PC-9 (cell line): Measurements from ENCODE around the gene CMIP. TPM values are rescaled to one million over a fixed set of nuclear protein-coding genes. Genes with fewer than 3 reads are reported as not detected.

ENCODE experiments used
- BruUV-seq: library from RNA; stranded (reverse); fragments of 400-500 nt; replicated peaks from 2 replicates; lab custom pipeline; 2021; lab: Mats Ljungman, UMichigan
- CTCF ChIA-PET: fragments of 300-600 bp; sonication (Branson Sonifier 250); formaldehyde crosslinking; loops from one replicate; lab custom pipeline; 2022; ENCODE audit warnings: antibody characterized with exemption; lab: Charles Lee
- POLR2A ChIA-PET: fragments of 300-600 bp; sonication (Branson Sonifier 250); formaldehyde crosslinking; loops from one replicate; lab custom pipeline; 2022; ENCODE audit warnings: antibody characterized with exemption; ENCODE audit not compliant: unreplicated experiment; lab: Charles Lee
- DNase-seq, 2 experiments: peaks; one replicate each; pipeline versions ENCODE4 v3.0.0 to v3.0.0-alpha.2; 2015 to 2022; ENCODE audit warnings: mixed read lengths in 1 of 2
- H2AFZ ChIP-seq: fragments of 200-600 bp; sonication (generic); 2 replicates; pipeline ENCODE4 v1.8.1; 2017; ENCODE audit warnings: antibody characterized with exemption
- H3F3A ChIP-seq: fragments of 200-600 bp; sonication (generic); 2 replicates; pipeline ENCODE4 v1.8.1; 2017; ENCODE audit warnings: antibody characterized with exemption, mild to moderate bottlenecking, low read depth; ENCODE audit not compliant: insufficient read depth
- H3K27ac ChIP-seq: fragments of 200-600 bp; sonication (generic); 2 replicates; pipeline ENCODE4 v1.6.1; 2016; ENCODE audit warnings: mixed run types
- H3K27me3 ChIP-seq: fragments of 200-600 bp; sonication (generic); 2 replicates; pipeline ENCODE4 v1.6.1; 2016; ENCODE audit warnings: low read depth, mixed run types; ENCODE audit not compliant: insufficient read depth
- H3K36me3 ChIP-seq: fragments of 200-600 bp; sonication (generic); 2 replicates; pipeline ENCODE4 v1.6.1; 2016; ENCODE audit warnings: low read depth, mixed run types
- H3K4me1 ChIP-seq: fragments of 200-600 bp; sonication (generic); replicated peaks from 2 replicates; pipeline ENCODE4 v1.6.1; 2016; ENCODE audit warnings: mixed run types; ENCODE audit not compliant: insufficient read depth
- H3K4me2 ChIP-seq: fragments of 200-600 bp; sonication (generic); 2 replicates; pipeline ENCODE4 v1.6.1; 2017; ENCODE audit warnings: mixed run types
- H3K4me3 ChIP-seq: fragments of 200-600 bp; sonication (generic); 2 replicates; pipeline ENCODE4 v1.6.1; 2016; ENCODE audit warnings: mixed run types
- H3K79me2 ChIP-seq: fragments of 200-600 bp; sonication (generic); 2 replicates; pipeline ENCODE4 v1.6.1; 2017; ENCODE audit warnings: low read depth, mixed run types
- H3K9me2 ChIP-seq: fragments of 200-600 bp; sonication (generic); 2 replicates; pipeline ENCODE4 v1.8.1; 2017; ENCODE audit warnings: mild to moderate bottlenecking; ENCODE audit not compliant: insufficient read depth
- H3K9me3 ChIP-seq: fragments of 200-600 bp; sonication (generic); 2 replicates; pipeline ENCODE4 v1.8.1; 2016; ENCODE audit warnings: low read depth; ENCODE audit not compliant: insufficient read depth
- H4K20me1 ChIP-seq: fragments of 200-600 bp; sonication (generic); 2 replicates; pipeline ENCODE4 v1.8.1; 2017; ENCODE audit not compliant: insufficient read depth
- CTCF ChIP-seq: fragments of 200-600 bp; sonication (generic); conservative IDR thresholded peaks from 2 replicates; pipeline ENCODE4 v1.6.1; 2017; ENCODE audit warnings: mixed run types, antibody characterized with exemption, mild to moderate bottlenecking, moderate library complexity
- EZH2 ChIP-seq: fragments of 200-600 bp; sonication (generic); IDR thresholded peaks from 2 replicates; pipeline ENCODE4 v1.8.0; 2017; ENCODE audit warnings: antibody characterized with exemption, low read depth
- intact Hi-C: fragments of 100-400 bp; cut with micrococcal nuclease; formaldehyde crosslinking; loops from one replicate; pipeline ENCODE4 v1.10.0; 2022; ENCODE audit not compliant: unreplicated experiment
- total RNA-seq: library from RNA; stranded (reverse); gene quantifications from 2 replicates; pipeline ENCODE4 v1.2.3, GENCODE V29; 2021

CMIP gene
- total RNA-seq, 1 experiment from 2014 or later, result 96.6 TPM

DNA sequence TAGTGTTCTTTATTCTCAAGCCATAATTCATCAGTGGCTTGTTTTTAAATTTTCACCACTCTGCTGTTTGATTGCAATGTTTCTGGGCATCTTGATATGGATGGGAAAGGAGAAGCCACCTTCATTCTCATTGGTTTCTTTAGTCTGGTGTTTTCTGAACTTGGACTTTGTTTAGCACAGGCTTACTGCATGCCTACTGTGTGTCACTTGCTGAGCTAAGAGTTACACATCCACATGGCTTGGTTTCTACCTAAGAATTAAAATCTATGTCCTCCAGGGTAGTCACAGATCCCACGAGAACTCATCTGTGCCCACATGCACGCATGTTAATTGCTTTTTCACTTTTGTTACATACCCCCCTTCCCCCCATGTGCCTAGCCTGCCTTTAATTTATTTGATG lies 4.6 kb downstream of the CMIP start:
- no peaks in the 10 kb centered on the region for H3K36me3 ChIP-seq
- peak overlapping the region; percentile 85 for H3K4me2 ChIP-seq
- H3K4me1 ChIP-seq, result peaks cover 25% of the 10 kb centered on the region
- no peak overlapping the region for H2AFZ ChIP-seq
- H3K27ac ChIP-seq, result no peak overlapping the region
- ChIA-PET CTCF (no interaction called here), POLR2A (no interaction called here)
- H3K9me2 ChIP-seq, result no peaks in the 10 kb centered on the region
- TF ChIP-seq EZH2, result no peak
- no peak for TF ChIP-seq CTCF
- BruUV-seq, result no TSS peak
- H3K79me2 ChIP-seq, result peaks cover 92% of the 10 kb centered on the region
- intact Hi-C loops, result loop anchor here (5.0 kb wide), 2 partner anchors 133 to 183 kb away; no protein-coding TSS in a partner anchor
- no peaks in the 10 kb centered on the region for H3K9me3 ChIP-seq
- peaks cover 65% of the 10 kb centered on the region for H4K20me1 ChIP-seq
- no peak for DNase-seq
- H3F3A ChIP-seq, result peaks cover 14% of the 10 kb centered on the region; the same call in 1 of the 2 replicates
- no peak overlapping the region for H3K4me3 ChIP-seq
- no peaks in the 10 kb centered on the region for H3K27me3 ChIP-seq

GRCh38 chr16:81449899-81450608 lies 5.4 kb downstream of the CMIP start:
- Histone ChIP-seq H3K4me1 (peaks cover 25% of the 10 kb centered on the region), H3K9me3 (no peaks in the 10 kb centered on the region), H4K20me1 (peaks cover 73% of the 10 kb centered on the region), H3K4me3 (no peak overlapping the region), H3K27ac (no peak overlapping the region), H3K79me2 (peaks cover 100% of the 10 kb centered on the region), H3F3A (peaks cover 14% of the 10 kb centered on the region; the same call in 1 of the 2 replicates), H3K36me3 (no peaks in the 10 kb centered on the region), H3K4me2 (peak overlapping the region; percentile 85), H2AFZ (no peak overlapping the region), H3K27me3 (no peaks in the 10 kb centered on the region), H3K9me2 (no peaks in the 10 kb centered on the region)
- DNase-seq, result no peak
- intact Hi-C loops, result loop anchor here (5.0 kb wide), 2 partner anchors 132 to 182 kb away; no protein-coding TSS in a partner anchor
- TF ChIP-seq EZH2, result no peak
- no peak for TF ChIP-seq CTCF
- POLR2A ChIA-PET, result no interaction called here
- BruUV-seq, result no TSS peak
- CTCF ChIA-PET, result no interaction called here

DNA sequence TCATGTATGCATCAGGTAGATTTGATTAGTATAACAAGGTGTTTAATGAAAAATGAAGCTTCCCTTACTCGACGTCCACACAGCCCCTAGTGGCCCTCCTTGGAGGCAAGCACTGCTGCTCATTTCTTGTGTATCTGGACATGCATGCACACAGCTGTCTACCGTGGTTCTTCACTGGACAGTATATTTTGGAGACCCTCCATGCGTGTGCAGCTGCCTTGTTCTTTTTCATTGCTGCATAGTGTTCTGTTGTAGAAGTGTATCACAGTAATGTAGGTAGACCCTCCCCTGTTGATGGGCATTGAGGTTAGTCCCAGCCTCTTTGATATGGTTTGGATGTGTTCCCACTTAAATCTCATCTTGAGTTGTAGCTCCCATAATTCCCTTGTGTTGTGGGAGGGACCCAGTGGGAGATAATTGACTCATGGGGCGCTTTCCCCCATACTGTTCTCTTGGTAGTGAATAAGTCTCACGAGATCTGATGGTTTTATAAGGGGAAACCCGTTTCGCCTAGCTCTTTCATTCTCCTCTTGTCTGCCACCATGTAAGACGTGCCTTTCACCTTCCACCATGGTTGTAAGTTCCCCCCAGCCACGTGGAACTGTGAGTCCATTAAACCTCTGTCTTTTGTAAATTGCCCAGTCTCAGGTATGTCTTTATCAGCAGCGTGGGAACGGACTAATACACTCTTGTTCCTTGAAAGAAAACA lies 6.3 kb downstream of the CMIP start:
- TF ChIP-seq CTCF, result no peak
- no peak for TF ChIP-seq EZH2
- H4K20me1 ChIP-seq, result peaks cover 82% of the 10 kb centered on the region
- POLR2A ChIA-PET, result interaction anchor here (0.6 kb wide), 1 partner anchor 30 kb away, joined by 6 read pairs; no protein-coding TSS in a partner anchor

More for the DNA sequence above, 6.3 kb downstream of the CMIP start:
- intact Hi-C loops, result no loop called here
- DNase-seq, result no peak
- no TSS peak for BruUV-seq
- no peaks in the 10 kb centered on the region for H3K27me3 ChIP-seq
- CTCF ChIA-PET, result no interaction called here
- H3K79me2 ChIP-seq, result peaks cover 100% of the 10 kb centered on the region
- H2AFZ ChIP-seq, result no peak overlapping the region
- no peak overlapping the region for H3K4me3 ChIP-seq
- H3K4me1 ChIP-seq, result peaks cover 25% of the 10 kb centered on the region
- H3K36me3 ChIP-seq, result no peaks in the 10 kb centered on the region
- no peaks in the 10 kb centered on the region for H3K9me3 ChIP-seq
- peaks cover 14% of the 10 kb centered on the region; the same call in 1 of the 2 replicates for H3F3A ChIP-seq
- no peaks in the 10 kb centered on the region for H3K9me2 ChIP-seq
- no peak overlapping the region for H3K4me2 ChIP-seq
- H3K27ac ChIP-seq, result no peak overlapping the region
